GM12878 (cell line): Measurements from ENCODE around the gene FBXO7. TPM values are rescaled to one million over a fixed set of nuclear protein-coding genes. Genes with fewer than 3 reads are reported as not detected.

ENCODE experiments used
- ATAC-seq: fragments of 200-7000 bp; cut with Tn5 transposase; 3 replicates; pipeline ENCODE4 v1.9.1; 2020; ENCODE audit warnings: mild to moderate bottlenecking, moderate library complexity
- BruUV-seq: library from RNA; stranded (reverse); fragments of 400-500 nt; replicated peaks from 2 replicates; lab custom pipeline; 2021; lab: Mats Ljungman, UMichigan
- CTCF ChIA-PET: fragments of 300-600 bp; sonication (Branson Sonifier 250); formaldehyde crosslinking; extraction: SDS; loops from one replicate; lab custom pipeline; 2021; ENCODE audit warnings: inconsistent platforms; lab: Yijun Ruan, JAX
- POLR2A ChIA-PET: fragments of 350-600 bp; formaldehyde crosslinking; extraction: SDS; loops from one replicate; lab custom pipeline; 2021; ENCODE audit warnings: inconsistent platforms; lab: Charles Lee
- RAD21 ChIA-PET: fragments of 300-600 bp; sonication (Branson Sonifier 250); formaldehyde crosslinking; loops from one replicate; lab custom pipeline; 2023; ENCODE audit warnings: antibody characterized with exemption; ENCODE audit not compliant: unreplicated experiment; lab: Charles Lee
- SMC1A ChIA-PET: fragments of 300-600 bp; sonication (Branson Sonifier 250); formaldehyde crosslinking; loops from one replicate; lab custom pipeline; 2023; ENCODE audit not compliant: unreplicated experiment, uncharacterized antibody; lab: Charles Lee
- DNase-seq: peaks from one replicate; pipeline ENCODE4 v3.0.0-alpha.2; 2011; ENCODE audit warnings: low read depth, low spot score
- FAIRE-seq: peaks from 3 replicates; lab custom pipeline; 2011; peaks lifted over from hg19 to GRCh38; lab: Jason Lieb, UNC
- H2AFZ ChIP-seq: 2 replicates; pipeline ENCODE4 v1.6.0; 2011; ENCODE audit warnings: low read depth, low read length, control low read depth; ENCODE audit not compliant: control insufficient read depth
- H3K27ac ChIP-seq: 2 replicates; pipeline ENCODE4 v1.5.1; 2011; ENCODE audit warnings: control low read depth; ENCODE audit not compliant: control insufficient read depth, insufficient read depth
- H3K27me3 ChIP-seq, 2 experiments: replicated peaks in 1 of 2; 2 replicates each; pipeline versions ENCODE4 v1.6.0 to v1.6.1; 2011; ENCODE audit warnings: low read length in 1 of 2; ENCODE audit not compliant: control insufficient read depth in 2 of 2, insufficient read depth in 2 of 2
- H3K36me3 ChIP-seq, 2 experiments: 2 replicates each; pipeline ENCODE4 v1.5.1; 2011; ENCODE audit warnings: low read length in 1 of 2; ENCODE audit not compliant: control insufficient read depth in 2 of 2, insufficient read depth in 2 of 2
- H3K4me1 ChIP-seq: 2 replicates; pipeline ENCODE4 v1.6.1; 2011; ENCODE audit warnings: mild to moderate bottlenecking, low read length, moderate library complexity, mixed read lengths; ENCODE audit not compliant: control insufficient read depth, insufficient read depth
- H3K4me2 ChIP-seq: 2 replicates; pipeline ENCODE4 v1.6.0; 2011; ENCODE audit warnings: control low read depth; ENCODE audit not compliant: control insufficient read depth, insufficient read depth
- H3K4me3 ChIP-seq: fragments of 200-600 bp; sonication (generic); 2 replicates; pipeline ENCODE4 v1.5.1; 2016
- H3K79me2 ChIP-seq: 2 replicates; pipeline ENCODE4 v1.6.0; 2011; ENCODE audit warnings: low read length; ENCODE audit not compliant: control insufficient read depth, insufficient read depth
- H3K9ac ChIP-seq: 2 replicates; pipeline ENCODE4 v1.8.0; 2011; ENCODE audit warnings: low read length, control low read depth, mixed read lengths; ENCODE audit not compliant: control insufficient read depth, insufficient read depth
- H3K9me3 ChIP-seq: replicated peaks from 3 replicates; pipeline ENCODE4 v1.5.1; 2011; ENCODE audit warnings: mild to moderate bottlenecking, low read length; ENCODE audit not compliant: control insufficient read depth, insufficient read depth
- H4K20me1 ChIP-seq: 2 replicates; pipeline ENCODE4 v1.6.0; 2011; ENCODE audit not compliant: control insufficient read depth, insufficient read depth
- ASH2L ChIP-seq: fragments of 300-600, 200-600 bp; sonication (generic); IDR thresholded peaks from 2 replicates; pipeline ENCODE4 v1.6.1; 2017; ENCODE audit warnings: low read depth, mild to moderate bottlenecking, borderline replicate concordance
- BRCA1 ChIP-seq: IDR thresholded peaks from 2 replicates; pipeline ENCODE4 v1.6.1; 2011; ENCODE audit warnings: low read depth, low read length, improper control_type of control experiment
- MYB ChIP-seq: fragments of 150-350 bp; IDR thresholded peaks from 2 replicates; pipeline ENCODE4 v1.6.1; 2014; ENCODE audit warnings: mild to moderate bottlenecking, low read depth, low read length, borderline replicate concordance
- MYC ChIP-seq: IDR thresholded peaks from 2 replicates; pipeline ENCODE4 v1.6.1; 2011; ENCODE audit warnings: mild to moderate bottlenecking, low read length, moderate library complexity, inconsistent platforms; ENCODE audit not compliant: insufficient read depth, insufficient replicate concordance, insufficient read length, severe bottlenecking
- NKRF ChIP-seq: fragments of 450-650 bp; conservative IDR thresholded peaks from 2 replicates; pipeline ENCODE4 v1.6.1; 2017; ENCODE audit warnings: mild to moderate bottlenecking, moderate library complexity
- NR2C2 ChIP-seq: IDR thresholded peaks from 2 replicates; pipeline ENCODE4 v1.6.1; 2011; ENCODE audit warnings: borderline replicate concordance, low read depth; ENCODE audit not compliant: control insufficient read depth, insufficient read length
- POLR2AphosphoS2 ChIP-seq: IDR thresholded peaks from 2 replicates; pipeline ENCODE4 v1.6.1; 2011; ENCODE audit warnings: low read depth, mild to moderate bottlenecking, low read length, improper control_type of control experiment, moderate library complexity
- RAD21 ChIP-seq: IDR thresholded peaks from 2 replicates; pipeline ENCODE4 v1.6.1; 2011; ENCODE audit warnings: mild to moderate bottlenecking, low read depth, low read length, moderate library complexity; ENCODE audit not compliant: insufficient read depth
- WGBS: methylation state at CpG from one replicate; pipeline ENCODE4 v1.1.6; 2016; ENCODE audit warnings: low lambda C conversion rate; ENCODE audit not compliant: insufficient replicate concordance, insufficient coverage; ENCODE audit errors: missing lambda C conversion rate; 5-methylcytosine and 5-hydroxymethylcytosine counted together
- in situ Hi-C: fragments of 300-500 bp; cut with MboI; formaldehyde crosslinking; loops from 9 replicates; pipeline ENCODE4 v1.14.3; 2018; ENCODE audit warnings: mixed read lengths
- intact Hi-C: fragments of 100-400 bp; cut with micrococcal nuclease; formaldehyde crosslinking; loops from one replicate; pipeline ENCODE4 v1.14.2; 2022; ENCODE audit not compliant: unreplicated experiment
- polyA plus RNA-seq, 11 experiments: library from polyadenylated mRNA; depleted of rRNA in 4 of 11; unstranded in 6 of 11; stranded (reverse) in 5 of 11; fragments of >200 nt; fragmentation: Nextera tagmentation in 4 of 11; fragmentation: Illumina TruSeq in 1 of 11; extraction: Ambion mirVana in 4 of 11; extraction: Trizol in 1 of 11; gene quantifications; 1 replicate in 1 of 11; 2 replicates in 10 of 11; pipeline versions ENCODE4 v1.2.1 to v1.2.3, GENCODE V29; 2011 to 2016; ENCODE audit warnings: inconsistent platforms in 2 of 11, missing spikeins in 2 of 11, low read depth in 1 of 11
- total RNA-seq, 4 experiments: library from RNA; depleted of rRNA in 3 of 4; stranded (reverse); fragments of >200 nt in 3 of 4; fragmentation: Illumina TruSeq in 1 of 4; extraction: Trizol in 1 of 4; gene quantifications; 2 replicates each; pipeline versions ENCODE4 v1.2.1 to v1.2.3, GENCODE V29; 2013 to 2021
- TF ChIP-seq, protein P1 (sequence below): IDR thresholded peaks from 2 replicates; pipeline ENCODE4 v1.6.1; 2012; ENCODE audit warnings: low read length, inconsistent platforms

FBXO7 gene
- total and polyA plus RNA-seq, 10 of the 15 experiments (the other 5 are each of a cell fraction or from before 2014, with no cell fraction given): 37.3 to 192 (median 110) TPM

DNA sequence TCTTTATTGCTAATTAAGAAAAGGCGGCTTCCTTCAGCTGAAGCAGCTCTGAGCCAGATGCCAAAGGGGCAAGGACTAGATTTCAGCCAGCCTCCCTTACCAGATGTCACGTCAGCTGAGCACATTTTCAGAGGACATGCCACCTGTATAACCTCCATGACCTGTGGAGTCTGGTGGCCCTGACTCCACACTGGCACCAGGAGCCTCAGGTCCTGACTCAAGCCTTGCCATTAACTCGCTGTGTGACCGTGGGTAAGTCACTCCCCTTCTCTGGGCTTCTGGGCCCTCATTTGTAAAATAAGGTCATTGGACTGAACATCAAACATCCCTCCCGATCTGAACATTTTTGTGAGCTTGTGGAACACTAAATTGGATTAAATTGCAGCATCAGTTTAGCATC, 46.0 kb downstream of the FBXO7 start:
- WGBS: 27% methylated on average over 5 of the region's 5 CpGs
- DNase-seq: no peak
- Histone ChIP-seq H3K4me3 (no peak overlapping the region), H3K4me1 (no peaks in the 10 kb centered on the region), H3K79me2 (no peaks in the 10 kb centered on the region), H3K9me3 (no peaks in the 10 kb centered on the region), H3K27me3 (no peaks in the 10 kb centered on the region), H3K27ac (no peak overlapping the region), H3K36me3 (no peaks in the 10 kb centered on the region), H4K20me1 (no peaks in the 10 kb centered on the region), H2AFZ (no peak overlapping the region), H3K9ac (no peak overlapping the region), H3K4me2 (no peak overlapping the region)
- ChIA-PET POLR2A (interaction anchor here (0.6 kb wide), 2 partner anchors 65 to 555 kb away, joined by 3 to 4 read pairs; no protein-coding TSS in a partner anchor), CTCF (interaction anchor here (1.1 kb wide), 1 partner anchor 9 kb away, joined by 5 read pairs; no protein-coding TSS in a partner anchor), RAD21 (interaction anchor here (1.0 kb wide), 1 partner anchor 9 kb away, joined by 3 read pairs; no protein-coding TSS in a partner anchor), SMC1A (no interaction called here)
- no peak for TF ChIP-seq RAD21
- TF ChIP-seq NKRF: no peak
- TF ChIP-seq NR2C2: no peak
- TF ChIP-seq, protein P1, sequence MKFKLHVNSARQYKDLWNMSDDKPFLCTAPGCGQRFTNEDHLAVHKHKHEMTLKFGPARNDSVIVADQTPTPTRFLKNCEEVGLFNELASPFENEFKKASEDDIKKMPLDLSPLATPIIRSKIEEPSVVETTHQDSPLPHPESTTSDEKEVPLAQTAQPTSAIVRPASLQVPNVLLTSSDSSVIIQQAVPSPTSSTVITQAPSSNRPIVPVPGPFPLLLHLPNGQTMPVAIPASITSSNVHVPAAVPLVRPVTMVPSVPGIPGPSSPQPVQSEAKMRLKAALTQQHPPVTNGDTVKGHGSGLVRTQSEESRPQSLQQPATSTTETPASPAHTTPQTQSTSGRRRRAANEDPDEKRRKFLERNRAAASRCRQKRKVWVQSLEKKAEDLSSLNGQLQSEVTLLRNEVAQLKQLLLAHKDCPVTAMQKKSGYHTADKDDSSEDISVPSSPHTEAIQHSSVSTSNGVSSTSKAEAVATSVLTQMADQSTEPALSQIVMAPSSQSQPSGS: no peak
- TF ChIP-seq POLR2AphosphoS2: no peak
- TF ChIP-seq MYB: no peak
- no peak for TF ChIP-seq BRCA1
- no peak for TF ChIP-seq ASH2L
- no peak for TF ChIP-seq MYC
- ATAC-seq: no peak
- no TSS peak for BruUV-seq
- intact Hi-C loops: no loop called here
- in situ Hi-C loops: no loop called here
- no peak for FAIRE-seq
